Ureter (tissue), 1 donor: ENCODE results near the gene BDNF. TPM values are rescaled to one million over a fixed set of nuclear protein-coding genes. Genes with fewer than 3 reads are reported as not detected.

Source experiments
- total RNA-seq: library from RNA; stranded (reverse); gene quantifications from one replicate; pipeline ENCODE4 v1.2.4, GENCODE V29; 2023
- donor health status: DM: yes; HTN: yes; CAD: no.

BDNF gene
- total RNA-seq, 1 donor from 2014 or later: 6.0 TPM

Other genes starting within 250 kb of the BDNF start
- gene LGR4, start 227.7 kb downstream of the BDNF start, total RNA-seq: 49.2 TPM
- gene LIN7C, start 193.7 kb downstream of the BDNF start, total RNA-seq: 34.9 TPM